Calu3 (cell line): ENCODE results near the gene PRKCZ. TPM values are rescaled to one million over a fixed set of nuclear protein-coding genes. Genes with fewer than 3 reads are reported as not detected.
"Not testable (repeated sequence)": the region's sequence is repeated elsewhere in the genome, so short reads cannot be mapped to it uniquely, and the experiment has no call there.

Experiments used
- BruUV-seq: library from RNA; stranded (reverse); fragments of 400-500 nt; replicated peaks from 2 replicates; lab custom pipeline; 2021; lab: Mats Ljungman, UMichigan
- CTCF ChIA-PET: fragments of 300-600 bp; sonication (Branson Sonifier 250); formaldehyde crosslinking; loops from one replicate; lab custom pipeline; 2022; ENCODE audit warnings: antibody characterized with exemption; lab: Charles Lee
- DNase-seq: peaks from one replicate; pipeline ENCODE4 v3.0.0; 2022
- H3K27ac Mint-ChIP-seq: one replicate; pipeline ENCODE4 v1.8.0; 2022; ENCODE audit warnings: mixed read lengths; ENCODE audit not compliant: unreplicated experiment
- H3K27me3 Mint-ChIP-seq: one replicate; pipeline ENCODE4 v1.8.0; 2022; ENCODE audit warnings: mixed read lengths; ENCODE audit not compliant: unreplicated experiment
- H3K36me3 Mint-ChIP-seq: one replicate; pipeline ENCODE4 v1.8.0; 2022; ENCODE audit warnings: mild to moderate bottlenecking, moderate library complexity, mixed read lengths; ENCODE audit not compliant: insufficient read depth, unreplicated experiment
- H3K4me1 Mint-ChIP-seq: one replicate; pipeline ENCODE4 v1.8.0; 2022; ENCODE audit warnings: mild to moderate bottlenecking, low read depth, mixed read lengths; ENCODE audit not compliant: unreplicated experiment
- H3K4me3 Mint-ChIP-seq: one replicate; pipeline ENCODE4 v1.8.0; 2022; ENCODE audit warnings: mild to moderate bottlenecking, low read depth, moderate library complexity, mixed read lengths; ENCODE audit not compliant: unreplicated experiment
- H3K9me3 Mint-ChIP-seq: one replicate; pipeline ENCODE4 v1.8.0; 2022; ENCODE audit warnings: low read depth, mixed read lengths; ENCODE audit not compliant: unreplicated experiment
- CTCF ChIP-seq: fragments of 200-600 bp; IDR thresholded peaks from one replicate; pipeline ENCODE4 v1.8.0; 2022; ENCODE audit warnings: antibody characterized with exemption; ENCODE audit not compliant: unreplicated experiment
- intact Hi-C: fragments of 100-400 bp; cut with micrococcal nuclease; formaldehyde crosslinking; loops from one replicate; pipeline ENCODE4 v1.10.0; 2022; ENCODE audit not compliant: unreplicated experiment
- total RNA-seq: library from RNA; stranded (reverse); gene quantifications from 2 replicates; pipeline ENCODE4 v1.2.3, GENCODE V29; 2022

Gene PRKCZ
- total RNA-seq, 1 experiment from 2014 or later = 26.0 TPM

- Mint-ChIP-seq H3K36me3 (peaks cover 10% of the 10 kb centered on the region), H3K27ac (no peak overlapping the region), H3K9me3 (no peaks in the 10 kb centered on the region), H3K27me3 (no peaks in the 10 kb centered on the region), H3K4me3 (no peak overlapping the region), H3K4me1 (peaks cover 16% of the 10 kb centered on the region)
- no peak for DNase-seq
- TF ChIP-seq CTCF = no peak
- intact Hi-C loops = no loop called here
- CTCF ChIA-PET = no interaction called here
- no TSS peak for BruUV-seq
These were observed 86.4 kb downstream of the PRKCZ start for GRCh38 chr1:2136386-2137235.

GRCh38 chr1:2137257-2138121 is 87.3 kb downstream of the PRKCZ start:
- peaks cover 10% of the 10 kb centered on the region for H3K36me3 Mint-ChIP-seq
- no peak overlapping the region for H3K4me3 Mint-ChIP-seq
- CTCF ChIA-PET = no interaction called here
- H3K27me3 Mint-ChIP-seq = no peaks in the 10 kb centered on the region
- BruUV-seq = no TSS peak
- DNase-seq = no peak
- TF ChIP-seq CTCF = no peak
- H3K9me3 Mint-ChIP-seq = no peaks in the 10 kb centered on the region
- no peak overlapping the region for H3K27ac Mint-ChIP-seq
- H3K4me1 Mint-ChIP-seq = peaks cover 16% of the 10 kb centered on the region
- intact Hi-C loops = no loop called here

GRCh38 chr1:2139156-2139555 is 88.9 kb downstream of the PRKCZ start:
- intact Hi-C loops = not testable (repeated sequence)

GRCh38 chr1:2141025-2141424 is 90.8 kb downstream of the PRKCZ start:
- DNase-seq = no peak
- no TSS peak for BruUV-seq
- H3K36me3 Mint-ChIP-seq = peaks cover 10% of the 10 kb centered on the region
- no peaks in the 10 kb centered on the region for H3K27me3 Mint-ChIP-seq
- peaks cover 9% of the 10 kb centered on the region for H3K4me1 Mint-ChIP-seq
- no peak overlapping the region for H3K4me3 Mint-ChIP-seq
- intact Hi-C loops = no loop called here
- no peak overlapping the region for H3K27ac Mint-ChIP-seq
- TF ChIP-seq CTCF = no peak
- CTCF ChIA-PET = interaction anchor here (1.6 kb wide), 1 partner anchor 34 kb away, joined by 7 read pairs; no protein-coding TSS in a partner anchor
- H3K9me3 Mint-ChIP-seq = no peaks in the 10 kb centered on the region

More at GRCh38 chr1:2139156-2139555, 88.9 kb downstream of the PRKCZ start:
- not testable (repeated sequence) for H3K27ac Mint-ChIP-seq, H3K9me3 Mint-ChIP-seq, BruUV-seq, H3K36me3 Mint-ChIP-seq, H3K4me3 Mint-ChIP-seq, H3K27me3 Mint-ChIP-seq, DNase-seq
- peaks cover 16% of the 10 kb centered on the region for H3K4me1 Mint-ChIP-seq
- CTCF ChIA-PET = interaction anchor here (1.6 kb wide), 1 partner anchor 35 kb away, joined by 7 read pairs; no protein-coding TSS in a partner anchor
